Keratinocyte (primary cell): ENCODE data around the gene NPLOC4. TPM values are rescaled to one million over a fixed set of nuclear protein-coding genes. Genes with fewer than 3 reads are reported as not detected.

ENCODE experiments used
- DNase-seq: peaks from one replicate; pipeline ENCODE4 v3.0.0-alpha.2; 2011; ENCODE audit warnings: low read depth, missing footprints, low spot score
- FAIRE-seq: peaks from 2 replicates; lab custom pipeline; 2011; peaks lifted over from hg19 to GRCh38; lab: Jason Lieb, UNC
- H2AFZ ChIP-seq: 2 replicates; pipeline ENCODE4 v1.6.0; 2012; ENCODE audit warnings: low read length, control low read depth, inconsistent platforms; ENCODE audit not compliant: control insufficient read depth
- H3K27ac ChIP-seq: 2 replicates; pipeline ENCODE4 v1.5.1; 2011; ENCODE audit warnings: low read length; ENCODE audit not compliant: control insufficient read depth, insufficient read depth
- H3K27me3 ChIP-seq: 3 replicates; pipeline ENCODE4 v1.6.0; 2011; ENCODE audit warnings: low read length; ENCODE audit not compliant: control insufficient read depth, insufficient read depth; ENCODE audit errors: extremely low read depth
- H3K36me3 ChIP-seq, 2 experiments: 2 replicates in 1 of 2; 3 replicates in 1 of 2; pipeline ENCODE4 v1.5.1; 2011; ENCODE audit warnings: low read length in 2 of 2, mild to moderate bottlenecking in 1 of 2; ENCODE audit not compliant: control insufficient read depth in 2 of 2, insufficient read depth in 2 of 2; ENCODE audit errors: extremely low read depth in 1 of 2
- H3K4me1 ChIP-seq: 3 replicates; pipeline ENCODE4 v1.5.1; 2011; ENCODE audit warnings: low read length; ENCODE audit not compliant: control insufficient read depth, insufficient read depth; ENCODE audit errors: extremely low read depth
- H3K4me2 ChIP-seq: 3 replicates; pipeline ENCODE4 v1.6.0; 2011; ENCODE audit warnings: low read depth, low read length; ENCODE audit not compliant: control insufficient read depth, insufficient read depth; ENCODE audit errors: extremely low read depth
- H3K4me3 ChIP-seq, 3 experiments: fragments of 200-600 bp in 1 of 3; sonication (generic) in 1 of 3; 2 replicates in 2 of 3; 3 replicates in 1 of 3; pipeline ENCODE4 v1.5.1; 2011 to 2016; ENCODE audit warnings: low read length in 3 of 3, mild to moderate bottlenecking in 3 of 3, control low read depth in 2 of 3, inconsistent platforms in 1 of 3, low read depth in 1 of 3, mixed read lengths in 1 of 3, mixed run types in 1 of 3, moderate library complexity in 1 of 3; ENCODE audit not compliant: control insufficient read depth in 2 of 3, insufficient read depth in 2 of 3; ENCODE audit errors: extremely low read depth in 1 of 3
- H3K79me2 ChIP-seq: 2 replicates; pipeline ENCODE4 v1.6.0; 2012; ENCODE audit warnings: low read length; ENCODE audit not compliant: control insufficient read depth, insufficient read depth
- H3K9ac ChIP-seq: 3 replicates; pipeline ENCODE4 v1.6.0; 2011; ENCODE audit warnings: low read length; ENCODE audit not compliant: control insufficient read depth, insufficient read depth; ENCODE audit errors: extremely low read depth
- H3K9me1 ChIP-seq: 3 replicates; pipeline ENCODE4 v1.6.0; 2011; ENCODE audit warnings: low read length; ENCODE audit not compliant: control insufficient read depth, insufficient read depth; ENCODE audit errors: extremely low read depth
- H3K9me3 ChIP-seq: 2 replicates; pipeline ENCODE4 v1.5.1; 2012; ENCODE audit warnings: low read depth, low read length; ENCODE audit not compliant: control insufficient read depth
- H4K20me1 ChIP-seq: 3 replicates; pipeline ENCODE4 v1.6.0; 2011; ENCODE audit warnings: low read length; ENCODE audit not compliant: control insufficient read depth, insufficient read depth; ENCODE audit errors: extremely low read depth
- EZH2 ChIP-seq: IDR thresholded peaks from one replicate; pipeline ENCODE4 v1.6.1; 2012; ENCODE audit warnings: inconsistent platforms, mild to moderate bottlenecking, low read length, moderate library complexity
- dilution Hi-C: fragments of 300-500 bp; cut with MboI; formaldehyde crosslinking; loops from one replicate; pipeline ENCODE4 v1.7.0; 2020; ENCODE audit warnings: low sequenced_read_pairs; ENCODE audit not compliant: extremely low pct_ligation_motif_present
- polyA plus RNA-seq, 5 experiments: library from polyadenylated mRNA; depleted of rRNA in 3 of 5; stranded (reverse) in 3 of 5; stranded (forward) in 1 of 5; unstranded in 1 of 5; fragments of >200 nt; gene quantifications; 1 replicate in 1 of 5; 2 replicates in 3 of 5; 3 replicates in 1 of 5; pipeline versions ENCODE4 v1.2.1 to v1.2.3, GENCODE V29; 2011 to 2012; ENCODE audit warnings: missing spikeins in 2 of 5, low read depth in 1 of 5, low replicate concordance in 1 of 5
- TF ChIP-seq, protein P1 (sequence below), 3 experiments: IDR thresholded peaks in 1 of 3; conservative IDR thresholded peaks in 1 of 3; optimal IDR thresholded peaks in 1 of 3; 2 replicates in 2 of 3; 3 replicates in 1 of 3; pipeline versions ENCODE3 to v1.5.1; 2011; ENCODE audit warnings: low read length in 3 of 3, mild to moderate bottlenecking in 3 of 3, moderate library complexity in 2 of 3, control low read depth in 1 of 3, inconsistent platforms in 1 of 3; ENCODE audit not compliant: insufficient read depth in 2 of 3; ENCODE audit errors: extremely low read depth in 1 of 3

The NPLOC4 gene
- polyA plus RNA-seq, 1 donor (not counting 4 experiments of a cell fraction or from before 2014, with no cell fraction given), result 64.0 TPM

DNA sequence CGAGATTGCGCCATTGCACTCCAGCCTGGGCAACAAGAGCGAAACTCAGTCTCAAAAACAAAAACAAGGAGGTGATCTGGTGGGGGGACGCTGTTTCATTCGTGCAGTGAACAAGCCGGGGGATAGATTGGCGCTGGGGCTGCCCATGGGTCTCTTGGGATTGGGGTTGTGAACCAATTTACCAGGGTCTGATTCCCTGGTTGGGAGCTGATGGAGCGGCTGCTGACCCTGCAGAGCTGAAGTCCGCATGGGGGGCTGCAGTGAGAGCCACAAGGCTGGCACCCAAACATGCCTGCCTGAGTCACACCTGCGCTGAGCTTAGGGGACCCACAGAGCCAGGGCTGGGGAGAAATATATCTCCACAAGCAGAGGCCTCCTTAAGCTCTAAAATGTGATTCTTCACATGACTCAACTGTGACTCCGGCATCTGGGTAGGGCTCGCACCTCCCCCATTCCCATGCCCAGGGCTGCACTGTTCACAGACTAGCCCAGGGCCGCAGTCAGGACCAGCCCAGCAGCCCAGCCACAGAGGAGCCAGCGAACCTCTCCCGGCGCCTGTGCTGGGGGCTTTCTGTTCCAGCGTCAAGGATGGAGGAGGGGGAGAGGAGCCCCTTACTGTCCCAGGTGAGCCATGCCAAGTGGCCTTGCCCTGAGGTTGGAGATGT is 5.0 kb upstream of the NPLOC4 start:
- H3K4me2 ChIP-seq, result peak overlapping the region; percentile 34
- peaks cover 4% of the 10 kb centered on the region for H3K27me3 ChIP-seq
- peak overlapping the region in 1 of 3 experiments; percentile 16 for H3K4me3 ChIP-seq
- H2AFZ ChIP-seq, result peak overlapping the region; percentile 36
- peak overlapping the region; percentile 42 for H3K9ac ChIP-seq
- no peaks in the 10 kb centered on the region for H3K79me2 ChIP-seq
- no peaks in the 10 kb centered on the region for H3K9me1 ChIP-seq
- FAIRE-seq (peak; percentile 44), DNase-seq (peak; percentile 69)
- peaks cover 0 to 3% of the 10 kb centered on the region in 2 experiments for H3K36me3 ChIP-seq
- no peaks in the 10 kb centered on the region for H3K9me3 ChIP-seq
- no peak for TF ChIP-seq EZH2
- TF ChIP-seq, protein P1, sequence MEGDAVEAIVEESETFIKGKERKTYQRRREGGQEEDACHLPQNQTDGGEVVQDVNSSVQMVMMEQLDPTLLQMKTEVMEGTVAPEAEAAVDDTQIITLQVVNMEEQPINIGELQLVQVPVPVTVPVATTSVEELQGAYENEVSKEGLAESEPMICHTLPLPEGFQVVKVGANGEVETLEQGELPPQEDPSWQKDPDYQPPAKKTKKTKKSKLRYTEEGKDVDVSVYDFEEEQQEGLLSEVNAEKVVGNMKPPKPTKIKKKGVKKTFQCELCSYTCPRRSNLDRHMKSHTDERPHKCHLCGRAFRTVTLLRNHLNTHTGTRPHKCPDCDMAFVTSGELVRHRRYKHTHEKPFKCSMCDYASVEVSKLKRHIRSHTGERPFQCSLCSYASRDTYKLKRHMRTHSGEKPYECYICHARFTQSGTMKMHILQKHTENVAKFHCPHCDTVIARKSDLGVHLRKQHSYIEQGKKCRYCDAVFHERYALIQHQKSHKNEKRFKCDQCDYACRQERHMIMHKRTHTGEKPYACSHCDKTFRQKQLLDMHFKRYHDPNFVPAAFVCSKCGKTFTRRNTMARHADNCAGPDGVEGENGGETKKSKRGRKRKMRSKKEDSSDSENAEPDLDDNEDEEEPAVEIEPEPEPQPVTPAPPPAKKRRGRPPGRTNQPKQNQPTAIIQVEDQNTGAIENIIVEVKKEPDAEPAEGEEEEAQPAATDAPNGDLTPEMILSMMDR (optimal IDR thresholded peaks at IDR 0.05 in 1 of 3, IDR thresholded peaks at IDR 0.05 in 1 of 3, conservative IDR thresholded peaks at IDR 0.05 in 1 of 3; ENCODE audit: extremely low read depth in 1 of 3, insufficient read depth in 2 of 3, low read length in 3 of 3), result no peak
- peaks cover under 1% of the 10 kb centered on the region for H4K20me1 ChIP-seq
- peak overlapping the region; percentile 19 for H3K27ac ChIP-seq
- peaks cover 17% of the 10 kb centered on the region for H3K4me1 ChIP-seq
- dilution Hi-C loops, result no loop called here

DNA sequence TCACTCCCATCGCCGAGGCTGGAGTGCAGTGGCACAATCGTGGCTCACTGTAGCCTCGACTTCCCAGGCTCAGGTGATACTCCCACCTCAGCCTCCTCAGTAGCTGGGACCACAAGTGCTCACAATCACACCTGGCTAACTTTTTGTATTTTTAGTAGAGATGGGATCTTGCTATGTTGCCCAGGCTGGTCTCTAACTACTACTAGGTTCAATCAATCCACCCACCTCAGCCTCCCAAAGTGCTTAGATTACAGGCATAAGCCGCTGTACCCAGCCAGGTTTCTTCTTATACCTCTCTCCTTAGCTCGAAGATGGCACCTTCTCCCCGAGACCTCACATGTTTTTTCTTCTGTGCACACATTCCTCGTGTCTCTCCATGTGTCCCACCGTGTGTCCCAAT is 3.1 kb upstream of the NPLOC4 start:
- Histone ChIP-seq H3K9me1 (no peaks in the 10 kb centered on the region), H3K4me2 (no peak overlapping the region), H3K79me2 (peaks cover 17% of the 10 kb centered on the region), H3K4me1 (peaks cover 25% of the 10 kb centered on the region), H4K20me1 (no peaks in the 10 kb centered on the region), H3K36me3 (no peaks in the 10 kb centered on the region), H3K27me3 (no peaks in the 10 kb centered on the region), H3K9me3 (no peaks in the 10 kb centered on the region), H3K4me3 (no peak overlapping the region), H3K27ac (no peak overlapping the region), H3K9ac (no peak overlapping the region), H2AFZ (no peak overlapping the region)
- DNase-seq, result no peak
- TF ChIP-seq EZH2, result no peak
- TF ChIP-seq, protein P1 (optimal IDR thresholded peaks at IDR 0.05 in 1 of 3, IDR thresholded peaks at IDR 0.05 in 1 of 3, conservative IDR thresholded peaks at IDR 0.05 in 1 of 3; ENCODE audit: extremely low read depth in 1 of 3, insufficient read depth in 2 of 3, low read length in 3 of 3), result no peak
- dilution Hi-C loops, result no loop called here
- FAIRE-seq, result no peak
